H1 (cell line): ENCODE measurements around the gene STYXL1. TPM values are rescaled to one million over a fixed set of nuclear protein-coding genes. Genes with fewer than 3 reads are reported as not detected.
"Not testable (repeated sequence)": the region's sequence is repeated elsewhere in the genome, so short reads cannot be mapped to it uniquely, and the experiment has no call there.

Source experiments
- CTCF ChIA-PET: fragments of 300-600 bp; sonication (Branson Sonifier 250); formaldehyde crosslinking; loops from one replicate; lab custom pipeline; 2021; ENCODE audit not compliant: partially characterized antibody; lab: Charles Lee
- POLR2A ChIA-PET: fragments of 300-600 bp; sonication (Branson Sonifier 250); formaldehyde crosslinking; loops from one replicate; lab custom pipeline; 2021; ENCODE audit warnings: inconsistent platforms; ENCODE audit not compliant: partially characterized antibody; lab: Charles Lee
- DNase-seq, 2 experiments: peaks; one replicate each; pipeline versions ENCODE4 v3.0.0 to v3.0.0-alpha.2; 2010 to 2022; ENCODE audit warnings: low spot score in 2 of 2, low read depth in 1 of 2, mixed read lengths in 1 of 2
- FAIRE-seq: peaks from 2 replicates; lab custom pipeline; 2011; peaks lifted over from hg19 to GRCh38; lab: Jason Lieb, UNC
- H2AFZ ChIP-seq: 2 replicates; pipeline ENCODE4 v1.8.1; 2012; ENCODE audit warnings: low read length, inconsistent platforms
- H2AK5ac ChIP-seq: 2 replicates; pipeline ENCODE4 v1.6.1; 2013; ENCODE audit warnings: low read depth, low read length
- H2BK120ac ChIP-seq: replicated peaks from 2 replicates; pipeline ENCODE3; 2013; ENCODE audit warnings: low read depth, low read length, inconsistent platforms
- H2BK12ac ChIP-seq: 2 replicates; pipeline ENCODE4 v1.6.1; 2013; ENCODE audit warnings: low read depth, low read length
- H2BK15ac ChIP-seq: 2 replicates; pipeline ENCODE4 v1.6.1; 2013; ENCODE audit warnings: low read length
- H2BK20ac ChIP-seq: 2 replicates; pipeline ENCODE4 v1.6.1; 2013; ENCODE audit warnings: low read length
- H2BK5ac ChIP-seq: 2 replicates; pipeline ENCODE4 v1.6.1; 2013; ENCODE audit warnings: low read depth, low read length
- H3K14ac ChIP-seq: 2 replicates; pipeline ENCODE4 v1.6.1; 2013; ENCODE audit warnings: inconsistent platforms; ENCODE audit not compliant: insufficient read length
- H3K18ac ChIP-seq: 2 replicates; pipeline ENCODE4 v1.6.1; 2013; ENCODE audit warnings: low read length; ENCODE audit errors: extremely low read depth
- H3K23ac ChIP-seq: 2 replicates; pipeline ENCODE4 v1.6.1; 2013; ENCODE audit warnings: inconsistent platforms; ENCODE audit not compliant: insufficient read length
- H3K23me2 ChIP-seq: 2 replicates; pipeline ENCODE4 v1.6.1; 2013; ENCODE audit warnings: low read depth, low read length
- H3K27ac ChIP-seq: 2 replicates; pipeline ENCODE4 v1.6.1; 2011; ENCODE audit warnings: low read depth, low read length, inconsistent platforms
- H3K27me3 ChIP-seq, 4 experiments: replicated peaks in 1 of 4; 1 replicate in 1 of 4; 2 replicates in 3 of 4; pipeline versions ENCODE4 v1.6.1 to v1.8.1; 2011 to 2013; ENCODE audit warnings: low read length in 3 of 4, mild to moderate bottlenecking in 3 of 4, inconsistent platforms in 2 of 4, mixed read lengths in 2 of 4, moderate library complexity in 1 of 4; ENCODE audit not compliant: control insufficient read depth in 3 of 4, insufficient read depth in 3 of 4; ENCODE audit errors: extremely low read depth in 1 of 4
- H3K36me3 ChIP-seq, 4 experiments: 2 replicates each; pipeline versions ENCODE4 v1.6.1 to v1.8.1; 2011 to 2013; ENCODE audit warnings: mild to moderate bottlenecking in 4 of 4, low read length in 3 of 4, moderate library complexity in 2 of 4, control low read depth in 1 of 4, inconsistent platforms in 1 of 4; ENCODE audit not compliant: insufficient read depth in 4 of 4, control insufficient read depth in 2 of 4
- H3K4ac ChIP-seq: replicated peaks from 2 replicates; pipeline ENCODE3; 2013; ENCODE audit warnings: low read length, low read depth, mixed read lengths, inconsistent platforms; ENCODE audit not compliant: insufficient read length
- H3K4me1 ChIP-seq, 4 experiments: replicated peaks in 1 of 4; 1 replicate in 1 of 4; 2 replicates in 3 of 4; pipeline versions ENCODE4 v1.6.1 to v1.8.1; 2011 to 2013; ENCODE audit warnings: low read length in 3 of 4, inconsistent platforms in 2 of 4, mixed read lengths in 1 of 4; ENCODE audit not compliant: insufficient read depth in 4 of 4, control insufficient read depth in 3 of 4
- H3K4me2 ChIP-seq, 2 experiments: 2 replicates each; pipeline versions ENCODE4 v1.6.1 to v1.8.1; 2011 to 2013; ENCODE audit warnings: low read depth in 2 of 2, low read length in 2 of 2, control low read depth in 1 of 2, inconsistent platforms in 1 of 2, mild to moderate bottlenecking in 1 of 2; ENCODE audit not compliant: insufficient read depth in 1 of 2
- H3K4me3 ChIP-seq, 4 experiments: fragments of 200-600, 300-600 bp in 1 of 4; sonication (generic), shearing (Covaris generic), sonication (Bioruptor Twin) in 1 of 4; 2 replicates each; pipeline versions ENCODE4 v1.5.1 to v1.8.1; 2011 to 2016; ENCODE audit warnings: low read length in 4 of 4, low read depth in 3 of 4, control low read depth in 2 of 4, inconsistent platforms in 2 of 4, mild to moderate bottlenecking in 2 of 4, mixed read lengths in 1 of 4, moderate library complexity in 1 of 4; ENCODE audit not compliant: insufficient read depth in 2 of 4; ENCODE audit errors: extremely low read depth in 1 of 4
- H3K56ac ChIP-seq: replicated peaks from 2 replicates; pipeline ENCODE3; 2013; ENCODE audit warnings: low read depth, mild to moderate bottlenecking, mixed read lengths, low read length, inconsistent platforms; ENCODE audit not compliant: insufficient read length
- H3K79me1 ChIP-seq: 2 replicates; pipeline ENCODE4 v1.6.1; 2013; ENCODE audit warnings: low read depth, low read length, control low read depth
- H3K79me2 ChIP-seq, 2 experiments: 2 replicates each; pipeline versions ENCODE4 v1.6.1 to v1.8.1; 2012 to 2013; ENCODE audit warnings: low read length in 2 of 2, mild to moderate bottlenecking in 2 of 2, inconsistent platforms in 1 of 2; ENCODE audit not compliant: insufficient read depth in 2 of 2, control insufficient read depth in 1 of 2
- H3K9ac ChIP-seq, 4 experiments: replicated peaks in 1 of 4; 1 replicate in 1 of 4; 2 replicates in 3 of 4; pipeline versions ENCODE4 v1.6.1 to v1.8.1; 2011 to 2013; ENCODE audit warnings: low read depth in 3 of 4, low read length in 3 of 4, control low read depth in 2 of 4, mild to moderate bottlenecking in 2 of 4, moderate library complexity in 2 of 4, inconsistent platforms in 1 of 4; ENCODE audit errors: extremely low read depth in 1 of 4
- H3K9me3 ChIP-seq, 2 experiments: 2 replicates each; pipeline versions ENCODE4 v1.6.1 to v1.8.1; 2012 to 2013; ENCODE audit warnings: mild to moderate bottlenecking in 2 of 2, moderate library complexity in 2 of 2, control low read depth in 1 of 2, inconsistent platforms in 1 of 2, low read depth in 1 of 2, low read length in 1 of 2, mixed read lengths in 1 of 2; ENCODE audit not compliant: insufficient read depth in 2 of 2
- H4K20me1 ChIP-seq, 2 experiments: replicated peaks in 1 of 2; 2 replicates each; pipeline versions ENCODE3 to v1.8.1; 2011 to 2013; ENCODE audit warnings: inconsistent platforms in 2 of 2, low read length in 2 of 2, mild to moderate bottlenecking in 1 of 2; ENCODE audit not compliant: insufficient read depth in 2 of 2, control insufficient read depth in 1 of 2
- H4K5ac ChIP-seq: 2 replicates; pipeline ENCODE4 v1.6.1; 2013; ENCODE audit warnings: low read length, low read depth, mixed read lengths, inconsistent platforms; ENCODE audit not compliant: insufficient read length
- H4K8ac ChIP-seq: 2 replicates; pipeline ENCODE4 v1.8.0; 2013; ENCODE audit warnings: mild to moderate bottlenecking, moderate library complexity, low read length, inconsistent platforms; ENCODE audit not compliant: insufficient read depth; ENCODE audit errors: extremely low read depth
- H4K91ac ChIP-seq: replicated peaks from 2 replicates; pipeline ENCODE3; 2013; ENCODE audit warnings: low read length, mixed read lengths, inconsistent platforms; ENCODE audit not compliant: insufficient read length
- WGBS, 2 experiments: shearing (Covaris generic) in 1 of 2; methylation state at CpG; one replicate each; pipeline versions ENCODE4 v1.1.6 to v1.1.7; 2013 to 2015; ENCODE audit warnings: low lambda C conversion rate in 2 of 2, mixed read lengths in 2 of 2, inconsistent platforms in 1 of 2, low coverage in 1 of 2, missing lambda C conversion rate in 1 of 2; ENCODE audit not compliant: insufficient replicate concordance in 2 of 2, insufficient coverage in 1 of 2, insufficient read length in 1 of 2; ENCODE audit errors: extremely low coverage in 1 of 2, missing lambda C conversion rate in 1 of 2; 5-methylcytosine and 5-hydroxymethylcytosine counted together
- polyA plus RNA-seq, 7 experiments: library from polyadenylated mRNA; depleted of rRNA in 3 of 7; stranded (reverse) in 5 of 7; unstranded in 2 of 7; fragments of >200 nt in 5 of 7; fragments of 200-250 nt in 2 of 7; gene quantifications; 1 replicate in 5 of 7; 2 replicates in 1 of 7; 4 replicates in 1 of 7; pipeline versions ENCODE4 v1.2.1 to v1.2.3, GENCODE V29; 2011 to 2013; ENCODE audit warnings: missing spikeins in 2 of 7, mixed read lengths in 2 of 7
- total RNA-seq: library from RNA; stranded (reverse); fragmentation: NEBNext Ultra II Directional; extraction: Animal tissue kit (Norgen Biotek cat#: 25700); gene quantifications from 2 replicates; pipeline ENCODE4 v1.2.1, GENCODE V29; 2021

The STYXL1 gene
- total and polyA plus RNA-seq, 2 of the 8 experiments (the other 6 are each of a cell fraction or from before 2014, with no cell fraction given), result 32.3 to 53.9 TPM

GRCh38 chr7:76058745-76059144 is 10.9 kb upstream of the STYXL1 start:
- not testable (repeated sequence) for H2BK120ac ChIP-seq, H3K4me2 ChIP-seq, H2BK5ac ChIP-seq, H3K23me2 ChIP-seq, H3K4ac ChIP-seq, H2AK5ac ChIP-seq, H3K18ac ChIP-seq, H2BK12ac ChIP-seq, FAIRE-seq, H2BK20ac ChIP-seq, H2AFZ ChIP-seq, H3K27me3 ChIP-seq, H3K9me3 ChIP-seq, DNase-seq, H4K5ac ChIP-seq, H3K9ac ChIP-seq, H3K14ac ChIP-seq, H4K8ac ChIP-seq, H3K4me3 ChIP-seq, H2BK15ac ChIP-seq, H4K91ac ChIP-seq, H3K27ac ChIP-seq, H3K79me1 ChIP-seq, H3K56ac ChIP-seq, H3K4me1 ChIP-seq, H3K23ac ChIP-seq
- Histone ChIP-seq H3K79me2 (peaks cover 3 to 24% of the 10 kb centered on the region in 2 experiments; a peak in 2 of 4 replicates), H4K20me1 (peaks cover 9 to 19% of the 10 kb centered on the region in 2 experiments), H3K36me3 (peaks cover 41 to 88% (median 72%) of the 10 kb centered on the region in 4 experiments)
- ChIA-PET POLR2A (interaction anchor here (2.8 to 15.6 kb wide), 2 partner anchors 10 to 11 kb away, joined by 9 to 127 read pairs; partner anchors contain the start of genes MDH2 and STYXL1), CTCF (interaction anchor here (1.4 to 2.2 kb wide), 2 partner anchors 10 to 72 kb away, joined by 5 to 9 read pairs; no protein-coding TSS in a partner anchor)
- 91% methylated on average over 7 of the region's 7 CpGs; no CpG with 5 or more reads in 1 of the 2 experiments for WGBS, 2 experiments
